Naive thymus-derived CD4-positive, alpha-beta T cell (primary cell): Measurements from ENCODE around the gene PANK2. TPM values are rescaled to one million over a fixed set of nuclear protein-coding genes. Genes with fewer than 3 reads are reported as not detected.

ENCODE experiments used
- ATAC-seq: fragments of 150-1000 bp; cut with Tn5 transposase; 2 replicates; pipeline ENCODE4 v1.10.0; 2021; ENCODE audit warnings: mild to moderate bottlenecking, moderate library complexity
- CTCF ChIA-PET: fragments of 350-600 bp; sonication (Branson Sonifier 250); formaldehyde crosslinking; loops from one replicate; lab custom pipeline; 2021; ENCODE audit warnings: antibody characterized with exemption; lab: Charles Lee
- POLR2A ChIA-PET: fragments of 350-600 bp; sonication (Branson Sonifier 250); formaldehyde crosslinking; loops from one replicate; lab custom pipeline; 2021; ENCODE audit warnings: antibody characterized with exemption, inconsistent platforms; lab: Charles Lee
- DNase-seq, 9 donors: peaks; one replicate each; pipeline versions ENCODE4 v3.0.0 to v3.0.0-alpha.2; 2020 to 2022; ENCODE audit warnings: mixed read lengths in 1 of 9
- H3K27ac ChIP-seq: one replicate; pipeline ENCODE4 v1.7.0; 2013; ENCODE audit warnings: mild to moderate bottlenecking, low read depth, low read length, moderate library complexity
- H3K27me3 ChIP-seq, 2 donors: one replicate each; pipeline ENCODE4 v1.7.0; 2013; ENCODE audit warnings: low read length in 2 of 2, mild to moderate bottlenecking in 2 of 2, moderate library complexity in 2 of 2; ENCODE audit not compliant: control insufficient read depth in 2 of 2, insufficient read depth in 2 of 2
- H3K36me3 ChIP-seq, 3 experiments: 1 replicate in 2 of 3; 2 replicates in 1 of 3; pipeline ENCODE4 v1.7.0; 2013; ENCODE audit warnings: low read length in 3 of 3, mild to moderate bottlenecking in 3 of 3, moderate library complexity in 1 of 3; ENCODE audit not compliant: insufficient read depth in 3 of 3, control insufficient read depth in 2 of 3
- H3K4me1 ChIP-seq, 2 donors: one replicate each; pipeline ENCODE4 v1.7.0; 2013; ENCODE audit warnings: low read length in 2 of 2, mild to moderate bottlenecking in 2 of 2, moderate library complexity in 1 of 2; ENCODE audit not compliant: control insufficient read depth in 2 of 2, insufficient read depth in 2 of 2
- H3K4me3 ChIP-seq: 2 replicates; pipeline ENCODE4 v1.7.0; 2013; ENCODE audit warnings: mild to moderate bottlenecking, low read length
- H3K9me3 ChIP-seq, 3 experiments: 1 replicate in 2 of 3; 2 replicates in 1 of 3; pipeline ENCODE4 v1.7.0; 2013; ENCODE audit warnings: low read length in 3 of 3; ENCODE audit not compliant: control insufficient read depth in 2 of 3
- H3K27ac Mint-ChIP-seq, 9 donors: one replicate each; pipeline ENCODE4 v1.8.0; 2020 to 2022; ENCODE audit warnings: mixed read lengths in 9 of 9, mild to moderate bottlenecking in 8 of 9, moderate library complexity in 5 of 9, inconsistent platforms in 2 of 9
- H3K27me3 Mint-ChIP-seq, 5 donors: one replicate each; pipeline ENCODE4 v1.8.0; 2021 to 2022; ENCODE audit warnings: mixed read lengths in 5 of 5, mild to moderate bottlenecking in 1 of 5
- H3K36me3 Mint-ChIP-seq, 5 donors: one replicate each; pipeline ENCODE4 v1.8.0; 2020 to 2022; ENCODE audit warnings: mixed read lengths in 5 of 5, mild to moderate bottlenecking in 3 of 5, inconsistent platforms in 1 of 5
- H3K4me1 Mint-ChIP-seq, 7 donors: one replicate each; pipeline ENCODE4 v1.8.0; 2020 to 2022; ENCODE audit warnings: mixed read lengths in 7 of 7, mild to moderate bottlenecking in 3 of 7, inconsistent platforms in 1 of 7
- H3K4me3 Mint-ChIP-seq, 10 donors: one replicate each; pipeline ENCODE4 v1.8.0; 2020 to 2022; ENCODE audit warnings: mild to moderate bottlenecking in 10 of 10, mixed read lengths in 10 of 10, moderate library complexity in 6 of 10, inconsistent platforms in 2 of 10
- H3K9me3 Mint-ChIP-seq, 11 donors: one replicate each; pipeline ENCODE4 v1.8.0; 2020 to 2022; ENCODE audit warnings: mixed read lengths in 11 of 11, mild to moderate bottlenecking in 4 of 11, inconsistent platforms in 1 of 11, moderate library complexity in 1 of 11
- intact Hi-C, 2 donors: fragments of 100-400 bp; cut with micrococcal nuclease; formaldehyde crosslinking; loops; one replicate each; pipeline ENCODE4 v1.15.1; 2023
- polyA plus RNA-seq, 2 donors: library from polyadenylated mRNA; unstranded; fragments of 300-500 nt; fragmentation: Illumina TruSeq; gene quantifications; one replicate each; pipeline ENCODE4 v1.2.3, GENCODE V29; 2021
- total RNA-seq, 6 experiments: library from RNA in 5 of 6; stranded (reverse) in 5 of 6; gene quantifications; 1 replicate in 5 of 6; 2 replicates in 1 of 6; pipeline ENCODE4 v1.2.3 and lab custom pipeline; 2021 to 2026

PANK2 gene
- total and polyA plus RNA-seq, 7 experiments from 2014 or later: 39.0 to 69.7 (median 46.9) TPM

GRCh38 chr20:3858689-3859088 is 30.5 kb upstream of the PANK2 start:
- H3K4me3 ChIP-seq: no peak overlapping the region
- Mint-ChIP-seq H3K27ac (no peak overlapping the region), H3K36me3 (peaks cover 17 to 44% (median 34%) of the 10 kb centered on the region in 5 donors), H3K27me3 (no peaks in the 10 kb centered on the region), H3K4me1 (peaks cover 9 to 25% (median 13%) of the 10 kb centered on the region in 7 donors), H3K9me3 (no peaks in the 10 kb centered on the region), H3K4me3 (no peak overlapping the region)
- ChIA-PET CTCF (interaction anchor here (0.6 kb wide), 1 partner anchor 249 kb away, joined by 3 read pairs; no protein-coding TSS in a partner anchor), POLR2A (no interaction called here)
- ATAC-seq (no peak), DNase-seq (no peak)
- no peak overlapping the region for H3K27ac ChIP-seq
- intact Hi-C loops: no loop called here
- H3K27me3 ChIP-seq: no peaks in the 10 kb centered on the region
- H3K9me3 ChIP-seq: no peaks in the 10 kb centered on the region
- H3K36me3 ChIP-seq: peaks cover 21 to 72% (median 27%) of the 10 kb centered on the region in 3 experiments
- H3K4me1 ChIP-seq: peaks cover 0 to 3% of the 10 kb centered on the region in 2 donors

GRCh38 chr20:3861191-3861590 is 28.0 kb upstream of the PANK2 start:
- H3K27me3 ChIP-seq: no peaks in the 10 kb centered on the region
- intact Hi-C loops: no loop called here
- DNase-seq (no peak), ATAC-seq (no peak)
- peaks cover 26 to 87% (median 37%) of the 10 kb centered on the region in 3 experiments for H3K36me3 ChIP-seq
- no peak overlapping the region for H3K4me3 ChIP-seq
- no peak overlapping the region for H3K4me3 Mint-ChIP-seq
- H3K9me3 Mint-ChIP-seq: no peaks in the 10 kb centered on the region
- POLR2A ChIA-PET: interaction anchor here (0.6 kb wide), 1 partner anchor 107 kb away, joined by 5 read pairs; no protein-coding TSS in a partner anchor
- no peaks in the 10 kb centered on the region for H3K4me1 ChIP-seq
- peak overlapping the region in 1 of 9 donors; percentile 24 for H3K27ac Mint-ChIP-seq
- peaks cover 18 to 51% (median 33%) of the 10 kb centered on the region in 5 donors for H3K36me3 Mint-ChIP-seq
- H3K4me1 Mint-ChIP-seq: peaks cover 0 to 13% (median 7%) of the 10 kb centered on the region in 7 donors
- no peaks in the 10 kb centered on the region for H3K9me3 ChIP-seq
- no peak overlapping the region for H3K27ac ChIP-seq
- H3K27me3 Mint-ChIP-seq: no peaks in the 10 kb centered on the region
- CTCF ChIA-PET: no interaction called here

GRCh38 chr20:3862333-3862732 is 26.9 kb upstream of the PANK2 start:
- no peak overlapping the region for H3K4me3 Mint-ChIP-seq
- peaks cover 0 to 11% (median 2%) of the 10 kb centered on the region in 7 donors for H3K4me1 Mint-ChIP-seq
- DNase-seq (no peak), ATAC-seq (no peak)
- intact Hi-C loops: no loop called here
- H3K27me3 Mint-ChIP-seq: no peaks in the 10 kb centered on the region
- Histone ChIP-seq H3K4me3 (no peak overlapping the region), H3K36me3 (peaks cover 23 to 92% (median 38%) of the 10 kb centered on the region in 3 experiments), H3K27me3 (no peaks in the 10 kb centered on the region), H3K4me1 (no peaks in the 10 kb centered on the region), H3K9me3 (no peaks in the 10 kb centered on the region), H3K27ac (no peak overlapping the region)
- peaks cover 18 to 45% (median 29%) of the 10 kb centered on the region in 5 donors for H3K36me3 Mint-ChIP-seq
- no peaks in the 10 kb centered on the region for H3K9me3 Mint-ChIP-seq
- peak overlapping the region in 2 of 9 donors; percentile 37 to 40 for H3K27ac Mint-ChIP-seq
- CTCF ChIA-PET: interaction anchor here (1.5 kb wide), 1 partner anchor 8 kb away, joined by 3 read pairs; no protein-coding TSS in a partner anchor
- POLR2A ChIA-PET: no interaction called here

GRCh38 chr20:3863317-3863716 is 25.9 kb upstream of the PANK2 start:
- Histone ChIP-seq H3K9me3 (no peaks in the 10 kb centered on the region), H3K27me3 (no peaks in the 10 kb centered on the region), H3K4me1 (no peaks in the 10 kb centered on the region), H3K36me3 (peaks cover 23 to 92% (median 29%) of the 10 kb centered on the region in 3 experiments), H3K4me3 (no peak overlapping the region), H3K27ac (no peak overlapping the region)
- H3K27me3 Mint-ChIP-seq: no peaks in the 10 kb centered on the region
- peak overlapping the region in 1 of 9 donors; percentile 51 for H3K27ac Mint-ChIP-seq
- ChIA-PET CTCF (interaction anchor here (1.5 kb wide), 1 partner anchor 9 kb away, joined by 3 read pairs; no protein-coding TSS in a partner anchor), POLR2A (interaction anchor here (0.8 kb wide), 1 partner anchor 42 kb away, joined by 3 read pairs; no protein-coding TSS in a partner anchor)
- H3K9me3 Mint-ChIP-seq: no peaks in the 10 kb centered on the region
- ATAC-seq: no peak
- no peak for DNase-seq
- H3K36me3 Mint-ChIP-seq: peaks cover 10 to 39% (median 23%) of the 10 kb centered on the region in 5 donors
- intact Hi-C loops: no loop called here
- H3K4me3 Mint-ChIP-seq: no peak overlapping the region
- peaks cover 0 to 12% (median 0%) of the 10 kb centered on the region in 7 donors for H3K4me1 Mint-ChIP-seq

GRCh38 chr20:3864518-3864917 is 24.7 kb upstream of the PANK2 start:
- H3K4me3 ChIP-seq: no peak overlapping the region
- no peak overlapping the region for H3K27ac ChIP-seq
- no peaks in the 10 kb centered on the region for H3K27me3 ChIP-seq
- POLR2A ChIA-PET: no interaction called here
- peaks cover 0 to 12% (median 0%) of the 10 kb centered on the region in 7 donors for H3K4me1 Mint-ChIP-seq
- intact Hi-C loops: no loop called here
- H3K4me1 ChIP-seq: no peaks in the 10 kb centered on the region
- no peak overlapping the region for H3K4me3 Mint-ChIP-seq
- no peaks in the 10 kb centered on the region for H3K9me3 Mint-ChIP-seq
- H3K36me3 Mint-ChIP-seq: peaks cover 10 to 39% (median 23%) of the 10 kb centered on the region in 5 donors
- H3K9me3 ChIP-seq: no peaks in the 10 kb centered on the region
- H3K36me3 ChIP-seq: peaks cover 23 to 81% (median 29%) of the 10 kb centered on the region in 3 experiments
- CTCF ChIA-PET: no interaction called here
- DNase-seq: no peak
- no peak for ATAC-seq
- H3K27me3 Mint-ChIP-seq: no peaks in the 10 kb centered on the region
- H3K27ac Mint-ChIP-seq: no peak overlapping the region

- Mint-ChIP-seq H3K27ac (no peak overlapping the region), H3K36me3 (peaks cover 10 to 39% (median 23%) of the 10 kb centered on the region in 5 donors), H3K4me1 (peaks cover 0 to 12% (median 0%) of the 10 kb centered on the region in 7 donors), H3K27me3 (no peaks in the 10 kb centered on the region), H3K4me3 (no peak overlapping the region), H3K9me3 (no peaks in the 10 kb centered on the region)
- H3K27me3 ChIP-seq: no peaks in the 10 kb centered on the region
- intact Hi-C loops: no loop called here
- no peaks in the 10 kb centered on the region for H3K4me1 ChIP-seq
- no peaks in the 10 kb centered on the region for H3K9me3 ChIP-seq
- ATAC-seq (no peak), DNase-seq (no peak)
- POLR2A ChIA-PET: no interaction called here
- no peak overlapping the region for H3K4me3 ChIP-seq
- H3K27ac ChIP-seq: no peak overlapping the region
- H3K36me3 ChIP-seq: peaks cover 23 to 81% (median 29%) of the 10 kb centered on the region in 3 experiments
- CTCF ChIA-PET: no interaction called here
Measured at GRCh38 chr20:3865152-3865886, 23.9 kb upstream of the PANK2 start.
